HCT116 (cell line): ENCODE results near the gene OR10S1. TPM values are rescaled to one million over a fixed set of nuclear protein-coding genes. Genes with fewer than 3 reads are reported as not detected.

Experiments
- ATAC-seq: fragments of 200-7000 bp; cut with Tn5 transposase; 2 replicates; pipeline ENCODE4 v1.9.1; 2020; ENCODE audit warnings: mild to moderate bottlenecking, moderate library complexity
- BruUV-seq: library from RNA; stranded (reverse); fragments of 400-500 nt; replicated peaks from 2 replicates; lab custom pipeline; 2021; lab: Mats Ljungman, UMichigan
- CTCF ChIA-PET: fragments of 300-600 bp; sonication (Branson Sonifier 250); formaldehyde crosslinking; loops from one replicate; lab custom pipeline; 2021; ENCODE audit warnings: antibody characterized with exemption; lab: Charles Lee
- POLR2A ChIA-PET: fragments of 300-600, 350-600 bp; sonication (Branson Sonifier 250); formaldehyde crosslinking; loops from one replicate; lab custom pipeline; 2021; ENCODE audit warnings: antibody characterized with exemption; lab: Charles Lee
- RAD21 ChIA-PET, 2 experiments: fragments of 300-600 bp; sonication (Branson Sonifier 250); formaldehyde crosslinking; loops; one replicate each; lab custom pipeline; 2023; ENCODE audit warnings: low total read pairs in 2 of 2; ENCODE audit not compliant: uncharacterized antibody in 2 of 2, unreplicated experiment in 2 of 2, low non-redundant PET in 1 of 2; lab: Charles Lee
- DNase-seq: peaks from one replicate; pipeline ENCODE4 v3.0.0-alpha.2; 2010; ENCODE audit warnings: low read depth, low spot score
- H2AFZ ChIP-seq: fragments of 200-600 bp; shearing (Covaris generic), sonication (generic); 2 replicates; pipeline ENCODE4 v1.6.1; 2017; ENCODE audit warnings: low read depth, mixed run types, mixed read lengths, antibody characterized with exemption, low read length; ENCODE audit not compliant: poor library complexity, severe bottlenecking
- H3K27ac ChIP-seq: 2 replicates; pipeline ENCODE4 v1.5.1; 2012; ENCODE audit warnings: low read depth, low read length
- H3K27me3 ChIP-seq: fragments of 200-600 bp; sonication (generic); 2 replicates; pipeline ENCODE4 v1.6.1; 2016; ENCODE audit warnings: mixed run types, low read length, mixed read lengths; ENCODE audit not compliant: insufficient read depth
- H3K36me3 ChIP-seq, 2 experiments: fragments of 200-500 bp in 1 of 2; fragments of 200-600 bp in 1 of 2; sonication (Bioruptor generic) in 1 of 2; sonication (generic) in 1 of 2; 2 replicates each; pipeline versions ENCODE4 v1.5.1 to v1.6.1; 2014 to 2016; ENCODE audit warnings: low read length in 2 of 2, inconsistent platforms in 1 of 2, mixed read lengths in 1 of 2, mixed run types in 1 of 2; ENCODE audit not compliant: insufficient read depth in 2 of 2, control insufficient read depth in 1 of 2
- H3K4me1 ChIP-seq, 2 experiments: fragments of 200-600 bp in 1 of 2; sonication (generic) in 1 of 2; 2 replicates each; pipeline versions ENCODE4 v1.5.1 to v1.6.1; 2012 to 2017; ENCODE audit warnings: low read length in 2 of 2, inconsistent platforms in 1 of 2, mild to moderate bottlenecking in 1 of 2, mixed read lengths in 1 of 2, mixed run types in 1 of 2, moderate library complexity in 1 of 2; ENCODE audit not compliant: insufficient read depth in 2 of 2, control insufficient read depth in 1 of 2
- H3K4me2 ChIP-seq: fragments of 200-600 bp; sonication (generic); 2 replicates; pipeline ENCODE4 v1.6.1; 2017; ENCODE audit warnings: mixed run types, low read length, mixed read lengths
- H3K4me3 ChIP-seq, 2 experiments: fragments of 200-600 bp in 1 of 2; sonication (generic) in 1 of 2; replicated peaks in 1 of 2; 2 replicates each; pipeline ENCODE4 v1.5.1; 2011 to 2016; ENCODE audit warnings: low read length in 2 of 2, control low read depth in 1 of 2, low read depth in 1 of 2, mild to moderate bottlenecking in 1 of 2, mixed read lengths in 1 of 2, mixed run types in 1 of 2
- H3K79me2 ChIP-seq: fragments of 200-600 bp; sonication (generic); 2 replicates; pipeline ENCODE4 v1.6.1; 2017; ENCODE audit warnings: mild to moderate bottlenecking, mixed run types, low read length, moderate library complexity, mixed read lengths; ENCODE audit not compliant: insufficient read depth
- H3K9ac ChIP-seq: fragments of 200-600 bp; sonication (generic); 2 replicates; pipeline ENCODE4 v1.6.1; 2016; ENCODE audit warnings: low read length, mixed read lengths
- H3K9me2 ChIP-seq: fragments of 200-600 bp; sonication (generic), shearing (Covaris generic); 2 replicates; pipeline ENCODE4 v1.6.1; 2017; ENCODE audit warnings: mixed run types, mild to moderate bottlenecking, moderate library complexity; ENCODE audit not compliant: insufficient read depth
- H3K9me3 ChIP-seq, 2 experiments: fragments of 200-500 bp in 1 of 2; fragments of 200-600 bp in 1 of 2; sonication (Bioruptor generic) in 1 of 2; sonication (generic) in 1 of 2; 2 replicates each; pipeline ENCODE4 v1.6.1; 2014 to 2017; ENCODE audit warnings: low read length in 2 of 2, mixed read lengths in 2 of 2, inconsistent platforms in 1 of 2, low read depth in 1 of 2, mild to moderate bottlenecking in 1 of 2, mixed run types in 1 of 2, moderate library complexity in 1 of 2; ENCODE audit not compliant: control insufficient read depth in 1 of 2, insufficient read depth in 1 of 2
- H4K20me1 ChIP-seq: fragments of 200-600 bp; sonication (generic), shearing (Covaris generic); 2 replicates; pipeline ENCODE4 v1.6.1; 2017; ENCODE audit warnings: mixed run types, mild to moderate bottlenecking, moderate library complexity; ENCODE audit not compliant: insufficient read depth
- CBX3 ChIP-seq: IDR thresholded peaks from 2 replicates; pipeline ENCODE4 v1.6.1; 2012; ENCODE audit warnings: low read depth
- EGR1 ChIP-seq: IDR thresholded peaks from 2 replicates; pipeline ENCODE4 v1.6.1; 2012; ENCODE audit warnings: low read depth
- ELF1 ChIP-seq: IDR thresholded peaks from 2 replicates; pipeline ENCODE4 v1.6.1; 2012; ENCODE audit warnings: low read depth, borderline replicate concordance
- EZH2phosphoT487 ChIP-seq: fragments of 200-600 bp; IDR thresholded peaks from 2 replicates; pipeline ENCODE4 v1.6.1; 2018; ENCODE audit warnings: antibody characterized with exemption, borderline replicate concordance
- POLR2A ChIP-seq: IDR thresholded peaks from 2 replicates; pipeline ENCODE4 v1.7.0; 2011; ENCODE audit warnings: borderline replicate concordance; ENCODE audit not compliant: insufficient read depth, insufficient read length; ENCODE audit errors: extremely low read depth
- RAD21 ChIP-seq: IDR thresholded peaks from 2 replicates; pipeline ENCODE4 v1.6.1; 2012; ENCODE audit warnings: low read depth, mild to moderate bottlenecking
- SIN3A ChIP-seq: IDR thresholded peaks from 2 replicates; pipeline ENCODE4 v1.6.1; 2012; ENCODE audit warnings: low read depth
- SP1 ChIP-seq: IDR thresholded peaks from 2 replicates; pipeline ENCODE4 v1.6.1; 2012; ENCODE audit warnings: low read depth
- SRF ChIP-seq: IDR thresholded peaks from 2 replicates; pipeline ENCODE4 v1.6.1; 2012; ENCODE audit warnings: low read depth
- TCF7L2 ChIP-seq: IDR thresholded peaks from 2 replicates; pipeline ENCODE4 v1.7.0; 2011; ENCODE audit warnings: borderline replicate concordance, inconsistent platforms; ENCODE audit not compliant: insufficient read depth, insufficient read length; ENCODE audit errors: extremely low read depth
- intact Hi-C: fragments of 100-400 bp; cut with micrococcal nuclease; formaldehyde crosslinking; loops from 2 replicates; pipeline ENCODE4 v1.10.0; 2022
- total RNA-seq: library from RNA; stranded (reverse); gene quantifications from one replicate; pipeline ENCODE4 v1.2.1, GENCODE V29; 2021; ENCODE audit not compliant: unreplicated experiment
- TF ChIP-seq, protein P1 (sequence below), 3 experiments: fragments of 200-600 bp in 1 of 3; sonication (generic) in 1 of 3; IDR thresholded peaks in 2 of 3; conservative IDR thresholded peaks in 1 of 3; 2 replicates each; pipeline ENCODE4 v1.5.1; 2012 to 2017; ENCODE audit warnings: low read depth in 2 of 3, low read length in 2 of 3, antibody characterized with exemption in 1 of 3, borderline replicate concordance in 1 of 3, control low read depth in 1 of 3, mild to moderate bottlenecking in 1 of 3, mixed read lengths in 1 of 3, mixed run types in 1 of 3, moderate library complexity in 1 of 3; ENCODE audit not compliant: insufficient read depth in 1 of 3
- TF ChIP-seq, protein P2 (sequence below): IDR thresholded peaks from 2 replicates; pipeline ENCODE4 v1.6.1; 2011; ENCODE audit warnings: mild to moderate bottlenecking, low read length, moderate library complexity; ENCODE audit not compliant: insufficient replicate concordance; ENCODE audit errors: extremely low read depth

OR10S1 gene
- total RNA-seq, 1 experiment from 2014 or later: not detected

DNA sequence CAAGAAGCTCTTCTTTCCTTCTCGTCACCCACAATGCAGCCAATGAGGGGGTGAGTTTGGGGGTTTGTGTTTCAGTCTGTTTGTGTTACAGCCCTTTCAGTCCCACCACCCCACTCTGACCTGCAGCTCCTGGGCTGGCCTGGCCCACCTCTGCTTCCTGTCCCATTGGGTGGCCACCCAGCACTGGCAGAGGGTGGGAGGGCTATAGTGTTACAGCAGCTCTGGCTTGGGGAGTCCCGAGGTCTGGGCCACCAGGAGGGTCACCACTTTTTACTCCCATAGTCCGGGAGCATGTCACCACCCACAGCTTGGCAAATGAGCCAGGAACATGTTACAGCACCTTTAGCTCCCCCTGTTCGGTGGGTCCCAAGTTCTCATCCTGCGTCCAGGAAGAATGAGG, 1.7 kb upstream of the OR10S1 start (continued):
- TF ChIP-seq, protein P1, sequence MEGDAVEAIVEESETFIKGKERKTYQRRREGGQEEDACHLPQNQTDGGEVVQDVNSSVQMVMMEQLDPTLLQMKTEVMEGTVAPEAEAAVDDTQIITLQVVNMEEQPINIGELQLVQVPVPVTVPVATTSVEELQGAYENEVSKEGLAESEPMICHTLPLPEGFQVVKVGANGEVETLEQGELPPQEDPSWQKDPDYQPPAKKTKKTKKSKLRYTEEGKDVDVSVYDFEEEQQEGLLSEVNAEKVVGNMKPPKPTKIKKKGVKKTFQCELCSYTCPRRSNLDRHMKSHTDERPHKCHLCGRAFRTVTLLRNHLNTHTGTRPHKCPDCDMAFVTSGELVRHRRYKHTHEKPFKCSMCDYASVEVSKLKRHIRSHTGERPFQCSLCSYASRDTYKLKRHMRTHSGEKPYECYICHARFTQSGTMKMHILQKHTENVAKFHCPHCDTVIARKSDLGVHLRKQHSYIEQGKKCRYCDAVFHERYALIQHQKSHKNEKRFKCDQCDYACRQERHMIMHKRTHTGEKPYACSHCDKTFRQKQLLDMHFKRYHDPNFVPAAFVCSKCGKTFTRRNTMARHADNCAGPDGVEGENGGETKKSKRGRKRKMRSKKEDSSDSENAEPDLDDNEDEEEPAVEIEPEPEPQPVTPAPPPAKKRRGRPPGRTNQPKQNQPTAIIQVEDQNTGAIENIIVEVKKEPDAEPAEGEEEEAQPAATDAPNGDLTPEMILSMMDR (IDR thresholded peaks at IDR 0.05 in 2 of 3, conservative IDR thresholded peaks at IDR 0.05 in 1 of 3; ENCODE audit: borderline replicate concordance in 1 of 3, insufficient read depth in 1 of 3, low read depth in 2 of 3, low read length in 2 of 3): no peak
- TF ChIP-seq CBX3 (no peak), SRF (no peak)

DNA sequence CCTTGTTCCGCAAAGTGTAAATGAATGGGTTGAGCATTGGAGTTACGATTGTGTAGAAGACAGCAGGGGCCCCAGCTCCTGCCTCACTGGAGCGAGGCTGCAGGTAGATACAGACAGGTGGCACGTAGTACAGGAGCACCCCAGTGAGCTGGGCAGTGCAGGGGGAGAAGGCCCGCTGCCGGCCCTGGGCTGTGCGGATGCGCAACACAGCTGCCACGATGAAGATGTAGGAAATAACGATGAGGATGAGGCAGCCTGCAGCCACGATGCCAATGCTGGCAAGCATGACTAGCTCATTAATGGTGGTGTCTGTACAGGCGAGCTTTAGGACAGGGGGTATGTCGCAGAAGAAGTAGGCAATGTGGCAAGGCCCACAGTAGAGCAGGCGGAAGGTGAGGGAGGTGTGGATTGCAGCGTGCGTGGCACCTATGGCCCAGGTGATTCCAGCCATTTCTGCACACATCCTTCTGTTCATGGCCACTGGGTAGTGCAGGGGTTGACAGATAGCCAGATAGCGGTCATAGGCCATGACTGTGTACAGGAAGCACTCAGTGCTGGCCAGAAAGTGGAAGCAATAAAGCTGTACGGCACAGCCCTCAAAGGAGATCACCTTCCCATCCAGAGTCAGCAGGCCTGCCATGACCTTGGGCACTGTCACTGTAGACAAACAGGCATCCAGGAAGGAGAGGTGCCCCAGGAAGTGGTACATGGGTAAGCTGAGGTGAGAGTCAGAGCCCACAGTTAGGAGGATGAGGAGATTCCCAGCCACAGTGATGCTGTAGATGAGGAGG, 616 bp downstream of the OR10S1 start:
- no peak overlapping the region for H3K4me2 ChIP-seq
- no peaks in the 10 kb centered on the region for H4K20me1 ChIP-seq
- ChIA-PET RAD21 (no interaction called here), POLR2A (no interaction called here), CTCF (no interaction called here)
- intact Hi-C loops: no loop called here
- ATAC-seq: no peak
- no peaks in the 10 kb centered on the region for H3K9me2 ChIP-seq
- no peaks in the 10 kb centered on the region for H3K36me3 ChIP-seq
- no peaks in the 10 kb centered on the region for H3K9me3 ChIP-seq
- H3K27me3 ChIP-seq: no peaks in the 10 kb centered on the region
- no peaks in the 10 kb centered on the region for H3K4me1 ChIP-seq
- no TSS peak for BruUV-seq
- H3K9ac ChIP-seq: no peak overlapping the region
- TF ChIP-seq RAD21 (no peak), SRF (no peak), SIN3A (no peak), TCF7L2 (no peak), ELF1 (no peak), EGR1 (no peak), POLR2A (no peak), SP1 (no peak), EZH2phosphoT487 (no peak)
- TF ChIP-seq, protein P2, sequence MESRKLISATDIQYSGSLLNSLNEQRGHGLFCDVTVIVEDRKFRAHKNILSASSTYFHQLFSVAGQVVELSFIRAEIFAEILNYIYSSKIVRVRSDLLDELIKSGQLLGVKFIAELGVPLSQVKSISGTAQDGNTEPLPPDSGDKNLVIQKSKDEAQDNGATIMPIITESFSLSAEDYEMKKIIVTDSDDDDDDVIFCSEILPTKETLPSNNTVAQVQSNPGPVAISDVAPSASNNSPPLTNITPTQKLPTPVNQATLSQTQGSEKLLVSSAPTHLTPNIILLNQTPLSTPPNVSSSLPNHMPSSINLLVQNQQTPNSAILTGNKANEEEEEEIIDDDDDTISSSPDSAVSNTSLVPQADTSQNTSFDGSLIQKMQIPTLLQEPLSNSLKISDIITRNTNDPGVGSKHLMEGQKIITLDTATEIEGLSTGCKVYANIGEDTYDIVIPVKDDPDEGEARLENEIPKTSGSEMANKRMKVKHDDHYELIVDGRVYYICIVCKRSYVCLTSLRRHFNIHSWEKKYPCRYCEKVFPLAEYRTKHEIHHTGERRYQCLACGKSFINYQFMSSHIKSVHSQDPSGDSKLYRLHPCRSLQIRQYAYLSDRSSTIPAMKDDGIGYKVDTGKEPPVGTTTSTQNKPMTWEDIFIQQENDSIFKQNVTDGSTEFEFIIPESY: no peak
- no peak for DNase-seq
- H3K79me2 ChIP-seq: no peaks in the 10 kb centered on the region
- H2AFZ ChIP-seq: no peak overlapping the region
- no peak overlapping the region for H3K27ac ChIP-seq
- H3K4me3 ChIP-seq: no peak overlapping the region
